Kidney (tissue), 14 donors: Measurements from ENCODE around the gene HRAS. TPM values are rescaled to one million over a fixed set of nuclear protein-coding genes. Genes with fewer than 3 reads are reported as not detected.
"Not testable (repeated sequence)": the region's sequence is repeated elsewhere in the genome, so short reads cannot be mapped to it uniquely, and the experiment has no call there.

Experiments
- DNase-seq, 5 donors: peaks; one replicate each; pipeline ENCODE4 v3.0.0-alpha.2; 2013 to 2020
- FAIRE-seq: peaks from 2 replicates; lab custom pipeline; 2012; peaks lifted over from hg19 to GRCh38; lab: Jason Lieb, UNC
- H3K27ac ChIP-seq, 2 donors: one replicate each; pipeline ENCODE4 v1.7.0; 2013; ENCODE audit warnings: low read depth in 2 of 2, low read length in 2 of 2, inconsistent platforms in 1 of 2
- H3K27me3 ChIP-seq: one replicate; pipeline ENCODE4 v1.7.1; 2013; ENCODE audit warnings: low read length, inconsistent platforms; ENCODE audit not compliant: control insufficient read depth, insufficient read depth
- H3K36me3 ChIP-seq, 3 donors: one replicate each; pipeline versions ENCODE4 v1.7.0 to v1.7.1; 2013; ENCODE audit warnings: low read length in 3 of 3, control low read depth in 1 of 3, inconsistent platforms in 1 of 3; ENCODE audit not compliant: insufficient read depth in 3 of 3, control insufficient read depth in 2 of 3
- H3K4me1 ChIP-seq, 3 donors: one replicate each; pipeline versions ENCODE4 v1.7.0 to v1.7.1; 2013; ENCODE audit warnings: low read length in 3 of 3, inconsistent platforms in 1 of 3, low read depth in 1 of 3; ENCODE audit not compliant: control insufficient read depth in 2 of 3, insufficient read depth in 2 of 3
- H3K4me3 ChIP-seq, 3 donors: one replicate each; pipeline versions ENCODE4 v1.7.0 to v1.8.1; 2013; ENCODE audit warnings: low read length in 3 of 3, control low read depth in 1 of 3, inconsistent platforms in 1 of 3
- H3K9ac ChIP-seq, 3 donors: one replicate each; pipeline versions ENCODE4 v1.7.0 to v1.7.1; 2013; ENCODE audit warnings: low read length in 3 of 3, control low read depth in 1 of 3, inconsistent platforms in 1 of 3
- H3K9me3 ChIP-seq, 3 donors: one replicate each; pipeline versions ENCODE4 v1.7.0 to v1.7.1; 2013; ENCODE audit warnings: low read length in 3 of 3, control low read depth in 1 of 3, inconsistent platforms in 1 of 3; ENCODE audit not compliant: control insufficient read depth in 2 of 3, insufficient read depth in 1 of 3
- intact Hi-C: fragments of 100-400 bp; cut with DNase I; formaldehyde crosslinking; loops from one replicate; pipeline ENCODE4 v1.11.1; 2022
- polyA plus RNA-seq: library from polyadenylated mRNA; stranded (reverse); fragments of 350-450 nt; fragmentation: Illumina TruSeq; extraction: RNeasy Lipid Tissue Mini Kit (QIAGEN cat#74804); gene quantifications from one replicate; pipeline ENCODE4 v1.2.3, GENCODE V29; 2014; ENCODE audit warnings: low read depth, low replicate concordance; ENCODE audit not compliant: insufficient read depth
- total RNA-seq: library from RNA; stranded (reverse); fragmentation: NEBNext Ultra II Directional; extraction: Animal tissue kit (Norgen Biotek cat#: 25700); gene quantifications from one replicate; pipeline ENCODE4 v1.2.1, GENCODE V29; 2021
- TF ChIP-seq, protein P1 (sequence below): IDR thresholded peaks from 3 replicates; pipeline ENCODE4 v1.5.1; 2012; ENCODE audit warnings: mild to moderate bottlenecking, moderate library complexity, borderline replicate concordance; ENCODE audit not compliant: insufficient read depth; ENCODE audit errors: extremely low read depth
- donor health status: control.
- donor health status: control.
- donor health status: control.
- donor health status: control.
- donor health status: control.
- donor health status: DM: yes; HTN: yes; CAD: no.
- donor health status: Normal renal cell carcinoma (clear cell type).

Gene HRAS
- total and polyA plus RNA-seq, 2 donors from 2014 or later, result 66.1 to 100 TPM

DNA sequence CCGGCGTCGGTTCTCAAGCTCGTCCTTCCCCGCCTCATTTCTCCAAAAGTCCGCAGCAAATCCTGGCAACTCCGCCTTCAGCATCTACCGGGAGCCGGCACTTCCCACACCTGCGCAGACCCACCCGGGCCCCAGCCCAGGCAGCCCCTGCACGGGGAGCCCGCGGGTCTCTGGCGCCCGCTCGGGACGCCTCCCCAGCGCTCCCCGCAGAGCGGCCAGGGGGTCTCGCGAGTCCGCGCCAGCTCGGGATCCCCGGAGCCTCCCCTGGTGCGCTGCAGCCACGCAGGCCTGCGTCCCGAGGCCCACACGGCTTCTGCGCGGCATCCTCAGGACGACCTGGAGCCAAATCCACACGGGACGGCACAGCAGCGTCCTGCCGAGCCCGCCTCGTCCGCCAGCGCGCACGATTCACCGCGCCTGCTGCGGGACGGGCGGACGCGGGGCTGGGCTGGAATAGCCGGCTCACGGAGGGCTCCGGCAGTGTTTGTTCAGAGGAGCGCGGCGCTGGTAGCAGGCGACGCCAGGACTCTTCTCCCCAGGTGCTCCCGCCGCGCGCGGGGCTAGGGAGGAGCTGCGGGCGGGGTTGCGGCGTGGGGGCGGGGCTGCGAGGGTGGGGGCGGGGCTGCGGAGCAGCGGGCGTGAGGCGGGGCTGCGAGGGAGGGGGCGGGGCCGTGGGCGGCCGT, 40.1 kb upstream of the HRAS start:
- H3K9ac ChIP-seq, result peak overlapping the region in 1 of 3 donors; percentile 19

DNA sequence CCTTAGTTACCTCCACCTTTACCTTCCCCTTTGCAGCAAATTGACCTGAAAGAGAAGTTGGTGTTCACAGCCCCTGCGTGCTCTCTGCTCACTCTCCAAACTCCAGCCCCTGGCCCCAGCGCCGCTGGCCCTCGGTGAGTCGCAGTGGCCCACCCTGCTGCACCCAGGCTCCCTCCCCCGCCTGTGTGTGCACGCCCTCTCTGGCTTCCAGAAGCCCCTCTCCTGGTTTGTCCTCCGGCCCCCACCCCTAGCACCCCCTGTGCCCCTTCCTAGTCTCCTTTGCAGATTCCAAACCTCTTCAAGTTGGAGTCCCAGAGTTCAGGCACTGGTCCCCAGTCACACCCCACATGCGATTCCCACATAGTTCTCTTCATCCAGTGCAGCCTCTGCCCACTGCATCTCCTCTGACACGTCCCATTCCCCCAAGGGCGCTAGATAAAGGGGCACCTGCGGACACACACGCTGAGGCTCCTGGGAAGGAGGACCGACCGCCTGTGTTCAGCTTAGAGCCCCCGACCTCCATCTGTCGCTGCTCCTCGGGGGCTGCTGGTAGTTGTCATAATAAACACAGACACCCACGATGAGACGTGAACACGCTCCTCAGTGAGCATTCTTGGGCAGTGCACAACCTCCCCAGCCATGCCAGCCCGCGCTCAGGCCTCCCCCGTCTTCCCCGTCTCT, 39.4 kb upstream of the HRAS start:
- FAIRE-seq, result no peak
- H3K27ac ChIP-seq, result no peak overlapping the region

More for the DNA sequence above, 40.1 kb upstream of the HRAS start:
- FAIRE-seq (no peak), DNase-seq (peak in 2 of 5 donors; percentile 80 to 83)
- Histone ChIP-seq H3K4me1 (peaks cover 0 to 45% (median 14%) of the 10 kb centered on the region in 3 donors), H3K4me3 (peak overlapping the region; percentile 26 to 69 (median 60)), H3K27ac (peak overlapping the region in 1 of 2 donors; percentile 74), H3K9me3 (no peaks in the 10 kb centered on the region), H3K36me3 (no peaks in the 10 kb centered on the region), H3K27me3 (no peaks in the 10 kb centered on the region)
- intact Hi-C loops, result no loop called here
- TF ChIP-seq, protein P1, sequence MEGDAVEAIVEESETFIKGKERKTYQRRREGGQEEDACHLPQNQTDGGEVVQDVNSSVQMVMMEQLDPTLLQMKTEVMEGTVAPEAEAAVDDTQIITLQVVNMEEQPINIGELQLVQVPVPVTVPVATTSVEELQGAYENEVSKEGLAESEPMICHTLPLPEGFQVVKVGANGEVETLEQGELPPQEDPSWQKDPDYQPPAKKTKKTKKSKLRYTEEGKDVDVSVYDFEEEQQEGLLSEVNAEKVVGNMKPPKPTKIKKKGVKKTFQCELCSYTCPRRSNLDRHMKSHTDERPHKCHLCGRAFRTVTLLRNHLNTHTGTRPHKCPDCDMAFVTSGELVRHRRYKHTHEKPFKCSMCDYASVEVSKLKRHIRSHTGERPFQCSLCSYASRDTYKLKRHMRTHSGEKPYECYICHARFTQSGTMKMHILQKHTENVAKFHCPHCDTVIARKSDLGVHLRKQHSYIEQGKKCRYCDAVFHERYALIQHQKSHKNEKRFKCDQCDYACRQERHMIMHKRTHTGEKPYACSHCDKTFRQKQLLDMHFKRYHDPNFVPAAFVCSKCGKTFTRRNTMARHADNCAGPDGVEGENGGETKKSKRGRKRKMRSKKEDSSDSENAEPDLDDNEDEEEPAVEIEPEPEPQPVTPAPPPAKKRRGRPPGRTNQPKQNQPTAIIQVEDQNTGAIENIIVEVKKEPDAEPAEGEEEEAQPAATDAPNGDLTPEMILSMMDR, result no peak

DNA sequence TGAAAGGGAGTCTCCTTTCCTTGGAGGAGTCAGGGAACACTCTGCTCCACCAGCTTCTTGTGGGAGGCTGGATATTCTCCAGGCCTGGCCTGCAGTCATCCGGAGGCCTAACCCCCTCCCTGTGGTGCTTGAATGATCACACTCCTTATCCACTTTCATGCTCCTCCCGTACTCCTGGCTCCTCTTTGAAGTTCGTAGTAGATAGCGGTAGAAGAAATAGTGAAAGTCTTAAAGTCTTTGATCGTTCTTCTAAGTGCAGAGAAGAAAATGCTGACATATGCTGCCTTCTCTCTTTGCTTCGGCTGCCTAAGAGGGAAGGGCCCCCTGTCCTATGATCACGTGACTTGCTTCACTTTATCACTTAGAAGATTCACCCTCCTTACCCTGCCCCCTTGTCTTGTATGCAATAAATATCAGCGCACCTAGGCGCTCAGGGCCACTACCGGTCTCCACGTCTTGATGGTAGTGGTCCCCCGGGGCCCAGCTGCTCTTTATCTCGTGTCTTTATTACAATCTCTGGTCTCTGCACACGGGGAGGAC, 38.7 kb upstream of the HRAS start:
- H3K9ac ChIP-seq, H3K36me3 ChIP-seq, H3K9me3 ChIP-seq, H3K27ac ChIP-seq, H3K27me3 ChIP-seq, intact Hi-C loops, FAIRE-seq: not testable (repeated sequence)
- peak in 2 of 5 donors; percentile 65 to 70 for DNase-seq
- Histone ChIP-seq H3K4me3 (peak overlapping the region in 2 of 3 donors; percentile 6 to 35), H3K4me1 (peaks cover 0 to 37% (median 18%) of the 10 kb centered on the region in 3 donors)

More for the DNA sequence above, 39.4 kb upstream of the HRAS start:
- intact Hi-C loops, result no loop called here
- peak in 2 of 5 donors; percentile 74 to 79 for DNase-seq
- TF ChIP-seq, protein P1, result no peak
- H3K9ac ChIP-seq, result peak overlapping the region in 1 of 3 donors; percentile 19
- no peaks in the 10 kb centered on the region for H3K9me3 ChIP-seq
- H3K4me1 ChIP-seq, result peaks cover 0 to 39% (median 14%) of the 10 kb centered on the region in 3 donors
- H3K4me3 ChIP-seq, result peak overlapping the region; percentile 26 to 69 (median 60)
- no peaks in the 10 kb centered on the region for H3K27me3 ChIP-seq
- no peaks in the 10 kb centered on the region for H3K36me3 ChIP-seq
